NCI-H146 treated with DMSO at 0.1 percent for 48 hours (cell line): Measurements from ENCODE around the gene FLNC.

Experiments
- DNase-seq: peaks from one replicate; lab custom pipeline; 2025; ENCODE audit not compliant: unreplicated experiment; lab: John Stamatoyannopoulos, UW

The FLNC gene

GRCh38 chr7:128830231-128831177 lies at the start of gene FLNC:
Gene FLNC, plus strand, starts transcription at chr7:128830406. Its CDS starts 232 bp downstream, at chr7:128830638.
- no peak for DNase-seq

GRCh38 chr7:128781126-128781525 lies 49.1 kb upstream of the FLNC start:
- no peak for DNase-seq

GRCh38 chr7:128781851-128782250 lies 48.4 kb upstream of the FLNC start:
- no peak for DNase-seq

- DNase-seq = no peak
These were observed 46.9 kb upstream of the FLNC start for GRCh38 chr7:128783143-128783861.

DNA sequence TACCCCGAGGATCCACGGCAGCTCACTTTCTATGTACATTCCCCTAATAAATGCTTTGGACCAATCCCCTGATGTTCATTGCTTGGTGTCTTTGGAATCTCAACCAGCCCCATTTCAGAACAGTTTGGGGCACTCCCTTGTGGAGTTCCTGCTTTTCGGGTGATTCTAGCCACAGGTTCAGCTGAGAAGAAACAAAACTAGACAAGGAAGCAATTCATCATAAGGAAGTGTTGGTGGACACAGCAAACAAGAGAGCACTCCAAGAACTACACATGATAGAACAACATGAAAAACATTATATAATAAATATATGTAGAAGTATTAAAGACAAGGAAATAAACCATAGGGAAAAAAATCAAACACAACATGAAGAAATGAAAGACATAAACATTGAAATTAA lies 44.5 kb upstream of the FLNC start:
- no peak for DNase-seq

DNA sequence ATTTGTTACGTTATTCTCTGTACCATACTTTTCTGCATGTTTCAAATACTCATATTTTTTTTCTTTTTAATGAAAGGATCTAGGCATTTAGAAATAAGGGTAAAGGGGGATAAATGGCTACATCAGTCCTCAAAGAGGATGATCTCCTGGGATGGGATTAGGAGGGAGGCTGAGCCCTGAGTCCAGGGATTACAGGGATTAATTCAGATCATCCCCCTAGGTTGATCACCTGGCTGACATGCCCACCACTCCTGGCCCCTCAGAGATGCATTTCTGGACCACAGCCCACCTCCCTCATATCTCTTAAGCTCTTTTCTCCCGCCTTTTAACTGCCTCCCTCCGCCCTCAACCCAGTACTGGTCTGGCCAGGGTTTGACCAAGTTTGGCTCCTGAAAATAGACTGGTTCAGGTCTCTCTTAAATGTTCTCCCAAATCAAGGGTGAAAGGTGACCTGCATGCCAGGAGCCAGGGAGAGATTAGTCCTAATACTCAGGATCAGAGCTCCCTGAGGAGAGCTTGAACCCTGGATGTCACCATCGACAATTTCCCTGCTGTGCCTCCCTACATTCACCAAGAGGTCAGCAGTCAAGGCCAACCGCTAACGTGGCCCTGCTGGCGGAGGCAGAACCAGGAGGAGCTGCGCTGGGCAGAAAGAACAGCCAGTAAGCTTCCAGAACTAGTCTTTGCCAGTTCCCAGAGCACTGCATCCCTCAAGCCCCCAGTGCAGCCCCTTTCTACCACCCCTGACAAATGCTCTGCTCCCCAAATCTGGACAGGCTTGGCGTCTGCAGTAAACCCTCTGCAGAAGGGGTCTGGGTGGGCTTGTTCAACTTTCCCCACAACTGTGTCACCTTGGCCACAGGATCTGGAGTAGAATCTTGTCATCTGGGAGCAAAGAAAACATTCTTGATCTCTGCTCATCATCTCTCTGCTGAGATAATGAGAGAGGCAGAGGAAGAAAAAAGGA lies 41.5 kb upstream of the FLNC start:
- DNase-seq = no peak

DNA sequence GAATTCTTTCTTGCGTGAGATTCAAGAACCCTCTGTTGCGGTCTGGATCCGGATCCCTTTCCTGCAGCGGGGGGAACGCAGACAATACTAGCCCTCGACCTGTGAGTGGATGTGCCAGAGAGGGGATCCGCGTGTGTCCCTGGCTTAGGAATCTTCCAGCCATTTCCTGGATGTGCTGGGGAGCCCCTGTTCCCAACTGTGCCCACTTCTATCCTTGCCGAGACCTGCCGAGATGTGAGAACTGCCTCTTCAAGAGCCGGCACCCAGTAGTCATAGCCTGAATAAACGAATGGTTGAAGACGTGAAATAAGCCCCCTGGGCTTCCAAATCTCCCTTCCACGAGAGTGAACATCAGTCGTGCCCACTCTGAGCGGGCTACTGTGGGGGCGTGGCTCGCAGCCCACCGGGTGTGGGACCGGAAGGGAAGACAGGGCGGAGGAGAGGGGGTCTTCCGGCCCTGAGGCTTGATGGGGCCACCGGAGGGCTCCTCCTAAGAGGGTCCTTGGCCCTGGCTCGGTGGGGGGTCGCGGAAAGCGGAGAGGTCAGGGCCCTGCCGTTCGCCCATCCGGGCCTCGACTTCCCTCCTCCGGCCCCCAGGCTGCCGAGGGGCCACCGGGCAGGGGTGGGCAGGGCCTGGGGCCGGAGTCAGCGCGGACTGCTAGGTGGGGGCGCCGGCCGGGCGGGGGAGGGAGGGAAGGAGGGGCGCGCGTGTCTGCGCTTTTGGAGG lies 39.7 kb upstream of the FLNC start:
- no peak for DNase-seq

- peak; percentile 19 for DNase-seq
These were observed 38.9 kb upstream of the FLNC start, which contains the start of gene CCDC136 for GRCh38 chr7:128791121-128791971. Gene CCDC136, plus strand, starts transcription at chr7:128791968. Its CDS starts 444 bp downstream, at chr7:128792412.

DNA sequence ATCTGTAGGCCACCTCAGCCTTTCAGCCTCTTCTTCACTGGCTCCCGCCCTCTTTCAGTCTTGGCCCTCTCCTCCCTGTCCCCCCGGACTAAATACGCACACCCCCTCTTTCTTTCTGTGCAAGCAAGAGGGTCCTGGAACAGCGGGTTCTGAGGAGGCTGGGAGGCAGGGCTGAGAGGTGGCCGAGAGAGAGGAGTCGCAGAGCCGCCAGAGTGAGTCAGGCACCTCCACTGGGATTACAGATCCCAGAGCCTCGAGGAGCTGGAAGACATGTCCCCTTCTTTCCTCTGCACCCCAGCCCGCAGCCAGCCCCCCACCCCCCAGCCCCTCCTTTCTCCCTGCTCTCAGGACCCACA lies 38.3 kb upstream of the FLNC start:
- DNase-seq = no peak

DNA sequence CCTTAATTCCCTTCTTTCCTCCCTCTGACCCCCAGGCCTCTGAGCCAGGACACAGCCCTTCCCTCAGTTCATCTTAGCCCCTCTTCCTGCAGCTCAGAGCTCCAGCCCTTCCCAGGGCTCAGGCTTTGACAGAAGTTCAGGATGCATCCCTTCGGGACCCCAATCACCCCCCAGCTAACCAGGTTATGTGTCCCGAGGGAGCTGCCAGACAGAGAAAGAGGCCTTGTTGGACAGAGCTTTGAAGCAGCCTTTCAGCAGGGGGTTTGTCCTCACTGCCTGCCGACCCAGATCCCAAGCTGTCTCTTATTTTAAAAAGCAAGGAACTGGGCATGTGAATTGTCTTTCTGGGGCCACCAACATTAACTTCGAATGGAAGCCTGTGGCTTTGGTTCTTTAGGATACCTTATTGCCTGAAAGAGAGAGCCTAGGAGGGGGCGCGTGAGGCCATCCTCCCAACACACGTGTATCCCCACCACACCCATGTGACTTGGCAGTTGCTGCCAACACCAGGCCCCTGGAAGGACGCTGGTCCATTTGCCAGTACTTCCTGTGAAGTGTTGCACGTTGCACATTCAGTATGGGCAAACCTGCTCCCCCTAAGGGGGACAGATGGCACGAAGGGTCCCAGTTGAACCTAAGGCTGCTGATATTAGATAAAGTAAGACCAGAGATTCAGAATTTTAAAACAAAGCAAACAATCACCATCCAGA lies 37.6 kb upstream of the FLNC start:
- no peak for DNase-seq

GRCh38 chr7:128793181-128793547 lies 37.0 kb upstream of the FLNC start:
- DNase-seq = no peak

GRCh38 chr7:128794020-128794419 lies 36.2 kb upstream of the FLNC start:
- no peak for DNase-seq

GRCh38 chr7:128794436-128794835 lies 35.8 kb upstream of the FLNC start:
- DNase-seq = no peak

- DNase-seq = no peak
These were observed 35.1 kb upstream of the FLNC start for GRCh38 chr7:128795129-128795528.

DNA sequence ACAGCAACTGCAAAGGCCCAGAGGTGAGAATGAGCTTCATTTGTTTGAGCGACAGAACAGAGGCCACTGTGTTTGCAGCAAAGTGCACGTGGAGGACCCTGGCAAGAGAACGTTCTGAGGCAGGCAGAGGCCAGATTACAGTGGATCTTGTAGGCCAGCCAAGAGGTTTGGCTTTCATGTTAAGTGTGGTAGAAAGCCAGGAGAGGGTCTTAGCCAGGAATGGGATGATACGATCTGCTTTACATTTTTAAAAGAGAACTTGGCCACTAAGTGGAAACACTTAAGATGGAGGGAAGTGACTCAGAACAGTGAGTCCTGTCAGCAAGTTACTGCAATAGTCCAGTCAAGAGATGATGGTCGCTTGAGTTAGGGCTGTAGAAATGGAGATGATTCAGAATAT lies 33.9 kb upstream of the FLNC start:
- no peak for DNase-seq

DNA sequence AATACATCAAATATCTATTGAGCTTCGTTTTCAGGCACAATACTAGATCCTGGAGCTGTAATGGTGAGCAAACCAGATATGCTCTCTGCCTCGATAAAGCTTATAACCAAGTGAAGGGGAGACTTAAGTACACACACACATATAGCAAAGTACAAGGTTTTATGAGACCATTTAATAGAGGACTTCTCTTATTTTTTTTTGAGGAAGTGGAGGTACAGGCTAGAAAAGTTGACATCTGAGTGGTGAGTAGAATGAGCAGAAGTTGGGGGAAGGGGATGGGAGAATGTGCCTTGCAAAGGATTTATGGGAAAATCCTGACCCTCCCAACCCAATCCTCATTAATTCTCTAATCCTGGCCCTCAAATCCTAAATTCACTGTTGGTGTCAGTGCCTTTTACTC lies 30.8 kb upstream of the FLNC start:
- DNase-seq = no peak

- DNase-seq = no peak
These were observed 29.6 kb upstream of the FLNC start for GRCh38 chr7:128800567-128800966.

- DNase-seq = no peak
These were observed 29.2 kb upstream of the FLNC start for GRCh38 chr7:128801003-128801402.
